ENCODE measurements around the gene PSMA2. TPM values are rescaled to one million over a fixed set of nuclear protein-coding genes. Genes with fewer than 3 reads are reported as not detected.

Gene PSMA2
- 89.8 and 134 TPM in 2 replicates for total RNA-seq

- DNase-seq: peak; percentile 98
These were observed at the start of gene PSMA2, which contains the start of gene MRPL32 for GRCh38 chr7:42931834-42932651. TSS of gene PSMA2 (minus strand) at chr7:42932174. CDS start at chr7:42932158, 16 bp downstream. TSS of gene MRPL32 (plus strand) at chr7:42932376. CDS start at chr7:42932387, 11 bp downstream.

- DNase-seq: no peak
These were observed 49.6 kb upstream of the PSMA2 start for GRCh38 chr7:42981601-42982000.

- no peak for DNase-seq
These were observed 48.5 kb upstream of the PSMA2 start for GRCh38 chr7:42980514-42980913.

- no peak for DNase-seq
These were observed 48.1 kb upstream of the PSMA2 start for GRCh38 chr7:42980084-42980483.

- DNase-seq: no peak
These were observed 46.5 kb upstream of the PSMA2 start for GRCh38 chr7:42978496-42978895.

- no peak for DNase-seq
These were observed 44.4 kb upstream of the PSMA2 start for GRCh38 chr7:42976371-42976770.

- peak; percentile 92 for DNase-seq
These were observed 40.9 kb upstream of the PSMA2 start for GRCh38 chr7:42972699-42973500.

GRCh38 chr7:42967391-42967790, 35.4 kb upstream of the PSMA2 start:
- no peak for DNase-seq

- no peak for DNase-seq
These were observed 33.2 kb upstream of the PSMA2 start for GRCh38 chr7:42964849-42965805.

GRCh38 chr7:42964293-42964692, 32.3 kb upstream of the PSMA2 start:
- DNase-seq: no peak

- no peak for DNase-seq
These were observed 29.2 kb upstream of the PSMA2 start for GRCh38 chr7:42961170-42961569.

GRCh38 chr7:42960762-42961161, 28.8 kb upstream of the PSMA2 start:
- DNase-seq: no peak

- no peak for DNase-seq
These were observed 27.6 kb upstream of the PSMA2 start for GRCh38 chr7:42959549-42959948.

- DNase-seq: no peak
These were observed 24.1 kb upstream of the PSMA2 start for GRCh38 chr7:42956062-42956461.

- no peak for DNase-seq
These were observed 22.0 kb upstream of the PSMA2 start for GRCh38 chr7:42953994-42954393.

- no peak for DNase-seq
These were observed 20.4 kb upstream of the PSMA2 start for GRCh38 chr7:42952328-42952727.

GRCh38 chr7:42950417-42950816, 18.4 kb upstream of the PSMA2 start:
- no peak for DNase-seq

GRCh38 chr7:42947521-42947920, 15.5 kb upstream of the PSMA2 start:
- DNase-seq: no peak

GRCh38 chr7:42946627-42946950, 14.6 kb upstream of the PSMA2 start:
- DNase-seq: no peak

- no peak for DNase-seq
These were observed 14.1 kb upstream of the PSMA2 start for GRCh38 chr7:42945821-42946626.

- peak; percentile 86 for DNase-seq
These were observed 9.2 kb upstream of the PSMA2 start for GRCh38 chr7:42940985-42941847.
